GM12864 (cell line): Measurements from ENCODE around the gene GXYLT1.

ENCODE experiments used
- DNase-seq: peaks from one replicate; pipeline ENCODE4 v3.0.0-alpha.2; 2011; ENCODE audit warnings: low read depth
- H3K4me3 ChIP-seq: 2 replicates; pipeline ENCODE4 v1.5.1; 2011; ENCODE audit warnings: mild to moderate bottlenecking, low read depth, low read length, control low read depth
- TF ChIP-seq, protein P1 (sequence below): IDR thresholded peaks from 2 replicates; pipeline ENCODE4 v1.5.1; 2011; ENCODE audit warnings: low read depth, mild to moderate bottlenecking, moderate library complexity, low read length, control low read depth, inconsistent platforms; ENCODE audit errors: missing control alignments

The GXYLT1 gene

DNA sequence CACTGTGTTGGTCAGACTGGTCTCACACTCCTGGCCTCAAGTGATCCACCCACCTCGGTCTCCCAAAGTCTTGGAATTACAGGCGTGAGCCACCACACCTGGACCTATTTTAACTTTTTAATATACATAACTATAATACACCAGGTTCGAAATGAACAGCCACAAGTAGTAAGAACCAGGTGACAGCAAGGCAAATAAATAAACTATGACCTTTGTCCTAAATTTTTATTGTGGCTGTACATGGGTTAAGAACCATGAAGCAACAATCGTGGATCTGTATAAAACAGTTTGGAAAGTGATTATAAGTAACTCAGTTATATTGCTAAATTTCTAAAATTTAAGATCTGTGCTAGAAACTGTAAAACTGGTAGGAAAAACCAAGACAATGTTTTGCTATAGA is 41.5 kb downstream of the GXYLT1 start:
- TF ChIP-seq, protein P1, sequence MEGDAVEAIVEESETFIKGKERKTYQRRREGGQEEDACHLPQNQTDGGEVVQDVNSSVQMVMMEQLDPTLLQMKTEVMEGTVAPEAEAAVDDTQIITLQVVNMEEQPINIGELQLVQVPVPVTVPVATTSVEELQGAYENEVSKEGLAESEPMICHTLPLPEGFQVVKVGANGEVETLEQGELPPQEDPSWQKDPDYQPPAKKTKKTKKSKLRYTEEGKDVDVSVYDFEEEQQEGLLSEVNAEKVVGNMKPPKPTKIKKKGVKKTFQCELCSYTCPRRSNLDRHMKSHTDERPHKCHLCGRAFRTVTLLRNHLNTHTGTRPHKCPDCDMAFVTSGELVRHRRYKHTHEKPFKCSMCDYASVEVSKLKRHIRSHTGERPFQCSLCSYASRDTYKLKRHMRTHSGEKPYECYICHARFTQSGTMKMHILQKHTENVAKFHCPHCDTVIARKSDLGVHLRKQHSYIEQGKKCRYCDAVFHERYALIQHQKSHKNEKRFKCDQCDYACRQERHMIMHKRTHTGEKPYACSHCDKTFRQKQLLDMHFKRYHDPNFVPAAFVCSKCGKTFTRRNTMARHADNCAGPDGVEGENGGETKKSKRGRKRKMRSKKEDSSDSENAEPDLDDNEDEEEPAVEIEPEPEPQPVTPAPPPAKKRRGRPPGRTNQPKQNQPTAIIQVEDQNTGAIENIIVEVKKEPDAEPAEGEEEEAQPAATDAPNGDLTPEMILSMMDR: no peak
- DNase-seq: no peak
- H3K4me3 ChIP-seq: no peak overlapping the region

DNA sequence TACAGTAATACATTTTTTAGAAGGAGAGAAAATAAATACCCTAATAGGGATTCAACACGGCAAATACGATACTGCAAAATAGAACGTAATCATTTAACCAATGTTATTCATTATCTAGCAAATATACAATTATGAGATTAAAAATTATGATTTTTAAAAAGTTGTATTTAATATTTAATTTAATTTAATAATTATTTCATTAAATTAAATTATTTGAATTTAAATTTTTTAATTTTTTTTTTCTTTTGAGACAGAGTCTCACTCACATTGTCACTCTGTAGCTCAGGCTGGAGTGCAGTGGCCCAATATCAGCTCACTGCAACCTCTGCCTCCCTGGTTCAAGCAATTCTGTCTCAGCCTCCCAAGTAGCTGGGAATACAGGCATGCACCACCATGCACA is 42.0 kb downstream of the GXYLT1 start:
- no peak overlapping the region for H3K4me3 ChIP-seq
- DNase-seq: no peak
- TF ChIP-seq, protein P1: no peak

- TF ChIP-seq, protein P1: no peak
- DNase-seq: no peak
- no peak overlapping the region for H3K4me3 ChIP-seq
These were observed 45.2 kb downstream of the GXYLT1 start for GRCh38 chr12:42099433-42099832.

GRCh38 chr12:42097971-42098370 is 46.7 kb downstream of the GXYLT1 start:
- TF ChIP-seq, protein P1: no peak
- peak overlapping the region; percentile 31; the same call in 1 of the 2 replicates for H3K4me3 ChIP-seq
- DNase-seq: peak; percentile 36

GRCh38 chr12:42094277-42094676 is 50.4 kb downstream of the GXYLT1 start:
- DNase-seq: no peak
- TF ChIP-seq, protein P1: no peak
- no peak overlapping the region for H3K4me3 ChIP-seq

- no peak overlapping the region for H3K4me3 ChIP-seq
- TF ChIP-seq, protein P1: no peak
- DNase-seq: no peak
These were observed 52.9 kb downstream of the GXYLT1 start for GRCh38 chr12:42091769-42092168.

GRCh38 chr12:42090899-42091298 is 53.8 kb downstream of the GXYLT1 start:
- TF ChIP-seq, protein P1: no peak
- no peak overlapping the region for H3K4me3 ChIP-seq
- no peak for DNase-seq
